Limb (tissue), 2 donors: ENCODE data around the gene NFILZ.
A peak's percentile ranks its signal among the peaks of the same experiment; 100 is the strongest.

Experiments
- DNase-seq, 2 donors: peaks; one replicate each; pipeline ENCODE4 v3.0.0-alpha.2; 2016; ENCODE audit errors: extremely low spot score in 2 of 2

The NFILZ gene

GRCh38 chr19:8641221-8641907 is 10.9 kb downstream of the NFILZ start:
- DNase-seq, result no peak

- DNase-seq, result no peak
Measured at GRCh38 chr19:8641908-8642547, 11.6 kb downstream of the NFILZ start.

GRCh38 chr19:8642561-8642960 is 12.1 kb downstream of the NFILZ start:
- no peak for DNase-seq

- no peak for DNase-seq
Measured at GRCh38 chr19:8643860-8644653, 13.6 kb downstream of the NFILZ start.

- no peak for DNase-seq
Measured at GRCh38 chr19:8648240-8648639, 17.8 kb downstream of the NFILZ start.

- peak; percentile 32 to 80 for DNase-seq
Measured at GRCh38 chr19:8654591-8655339, 24.3 kb downstream of the NFILZ start.

- DNase-seq, result no peak
Measured at GRCh38 chr19:8655340-8655709, 24.9 kb downstream of the NFILZ start.

GRCh38 chr19:8657869-8658268 is 27.4 kb downstream of the NFILZ start:
- DNase-seq, result no peak

GRCh38 chr19:8659905-8660304 is 29.5 kb downstream of the NFILZ start:
- no peak for DNase-seq

- no peak for DNase-seq
Measured at GRCh38 chr19:8662263-8662662, 31.8 kb downstream of the NFILZ start.

- DNase-seq, result no peak
Measured at GRCh38 chr19:8663920-8664670, 33.7 kb downstream of the NFILZ start.

GRCh38 chr19:8664671-8665057 is 34.2 kb downstream of the NFILZ start:
- no peak for DNase-seq

GRCh38 chr19:8665468-8666213 is 35.2 kb downstream of the NFILZ start:
- no peak for DNase-seq

GRCh38 chr19:8666814-8667405 is 36.5 kb downstream of the NFILZ start:
- no peak for DNase-seq

GRCh38 chr19:8673276-8673891 is 43.0 kb downstream of the NFILZ start:
- no peak for DNase-seq

GRCh38 chr19:8675066-8675465 is 44.6 kb downstream of the NFILZ start:
- no peak for DNase-seq

- no peak for DNase-seq
Measured at GRCh38 chr19:8678244-8678807, 47.9 kb downstream of the NFILZ start.
